Measurements from ENCODE around the gene HAX1. TPM values are rescaled to one million over a fixed set of nuclear protein-coding genes. Genes with fewer than 3 reads are reported as not detected.

HAX1 gene
- polyA plus RNA-seq (126 and 155 TPM in 2 replicates), polyA minus RNA-seq (67.2 and 71.2 TPM in 2 replicates)

DNA sequence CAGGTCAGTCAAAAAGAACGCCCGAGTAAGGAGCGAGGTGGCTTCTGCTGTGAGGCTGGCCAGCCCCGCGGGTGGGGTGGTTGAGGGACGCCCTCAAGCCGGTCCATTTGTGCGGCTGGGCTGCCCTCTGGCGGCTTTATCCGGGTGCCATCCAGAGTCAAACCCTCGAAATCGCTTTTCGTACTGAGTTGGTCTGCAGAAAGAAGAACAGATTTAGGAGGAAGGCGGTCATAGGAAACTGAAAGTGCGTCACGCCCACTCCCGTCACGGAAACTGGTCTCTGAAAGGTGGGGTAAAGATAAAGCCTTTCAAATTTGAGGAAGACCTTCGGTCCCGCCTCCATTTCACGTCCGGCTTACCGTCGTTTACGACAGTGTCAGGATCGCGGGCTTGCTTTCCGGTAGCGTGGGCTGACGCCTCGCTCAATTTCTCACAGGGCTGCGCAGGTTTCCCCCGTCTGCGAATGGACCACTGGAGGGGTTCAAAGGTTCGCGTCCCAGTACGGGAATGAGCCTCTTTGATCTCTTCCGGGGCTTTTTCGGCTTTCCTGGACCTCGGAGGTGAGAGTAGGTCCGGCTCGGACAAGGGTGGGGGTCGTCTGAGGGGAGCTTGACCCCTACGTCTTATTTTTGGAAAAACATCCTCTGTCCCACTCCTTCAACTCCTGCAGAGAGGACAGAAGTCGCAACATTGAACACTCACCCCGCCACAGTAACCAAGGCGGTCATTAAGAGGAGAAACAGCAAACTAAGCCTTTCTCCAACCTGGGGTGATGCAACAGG lies at the start of gene HAX1:
Gene HAX1 (plus strand): TSS at position 413 of the 782 bp plus-strand sequence. CDS start 95 bp downstream, at position 508.
- TF ChIP-seq CTCF (IDR thresholded peaks at IDR 0.05; ENCODE audit: poor library complexity, severe bottlenecking) (peak; percentile 98), MXI1 (conservative IDR thresholded peaks at IDR 0.05; ENCODE audit: poor library complexity, severe bottlenecking) (peak; percentile 84), EP300 (conservative IDR thresholded peaks at IDR 0.05; ENCODE audit: poor library complexity, severe bottlenecking) (peak; percentile 49), POLR2AphosphoS5 (IDR thresholded peaks at IDR 0.05) (peak; percentile 60), SMC3 (conservative IDR thresholded peaks at IDR 0.05; ENCODE audit: poor library complexity) (peak; percentile 79), EZH2 (IDR thresholded peaks at IDR 0.05; ENCODE audit: borderline replicate concordance, insufficient read depth, low read length, poor library complexity, severe bottlenecking) (no peak), RAD21 (conservative IDR thresholded peaks at IDR 0.05) (peak; percentile 85), TAF1 (IDR thresholded peaks at IDR 0.05; ENCODE audit: low read depth) (peak; percentile 58)
- TF ChIP-seq, protein P1, sequence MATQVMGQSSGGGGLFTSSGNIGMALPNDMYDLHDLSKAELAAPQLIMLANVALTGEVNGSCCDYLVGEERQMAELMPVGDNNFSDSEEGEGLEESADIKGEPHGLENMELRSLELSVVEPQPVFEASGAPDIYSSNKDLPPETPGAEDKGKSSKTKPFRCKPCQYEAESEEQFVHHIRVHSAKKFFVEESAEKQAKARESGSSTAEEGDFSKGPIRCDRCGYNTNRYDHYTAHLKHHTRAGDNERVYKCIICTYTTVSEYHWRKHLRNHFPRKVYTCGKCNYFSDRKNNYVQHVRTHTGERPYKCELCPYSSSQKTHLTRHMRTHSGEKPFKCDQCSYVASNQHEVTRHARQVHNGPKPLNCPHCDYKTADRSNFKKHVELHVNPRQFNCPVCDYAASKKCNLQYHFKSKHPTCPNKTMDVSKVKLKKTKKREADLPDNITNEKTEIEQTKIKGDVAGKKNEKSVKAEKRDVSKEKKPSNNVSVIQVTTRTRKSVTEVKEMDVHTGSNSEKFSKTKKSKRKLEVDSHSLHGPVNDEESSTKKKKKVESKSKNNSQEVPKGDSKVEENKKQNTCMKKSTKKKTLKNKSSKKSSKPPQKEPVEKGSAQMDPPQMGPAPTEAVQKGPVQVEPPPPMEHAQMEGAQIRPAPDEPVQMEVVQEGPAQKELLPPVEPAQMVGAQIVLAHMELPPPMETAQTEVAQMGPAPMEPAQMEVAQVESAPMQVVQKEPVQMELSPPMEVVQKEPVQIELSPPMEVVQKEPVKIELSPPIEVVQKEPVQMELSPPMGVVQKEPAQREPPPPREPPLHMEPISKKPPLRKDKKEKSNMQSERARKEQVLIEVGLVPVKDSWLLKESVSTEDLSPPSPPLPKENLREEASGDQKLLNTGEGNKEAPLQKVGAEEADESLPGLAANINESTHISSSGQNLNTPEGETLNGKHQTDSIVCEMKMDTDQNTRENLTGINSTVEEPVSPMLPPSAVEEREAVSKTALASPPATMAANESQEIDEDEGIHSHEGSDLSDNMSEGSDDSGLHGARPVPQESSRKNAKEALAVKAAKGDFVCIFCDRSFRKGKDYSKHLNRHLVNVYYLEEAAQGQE (IDR thresholded peaks at IDR 0.05; ENCODE audit: borderline replicate concordance) = peak; percentile 77
- H3K9ac ChIP-seq (ENCODE audit: low read length) = peak within 1 kb of the TSS; percentile 75
- H3K9me3 ChIP-seq (ENCODE audit: low read length) = no peaks in the 10 kb centered on the region
- H3K27ac ChIP-seq (ENCODE audit: low read length) = peak within 1 kb of the TSS; percentile 68
- no peaks in the 10 kb centered on the region for H3K9me2 ChIP-seq (ENCODE audit: insufficient read depth, low read length)
- peak within 1 kb of the TSS; percentile 93 for H3K4me2 ChIP-seq (ENCODE audit: low read length)
- H3F3A ChIP-seq (ENCODE audit: insufficient read depth, low read length, poor library complexity, severe bottlenecking) = no peaks in the 10 kb centered on the region
- H3K36me3 ChIP-seq (ENCODE audit: insufficient read depth, low read length) = no peaks in the 10 kb centered on the region
- no peaks in the 10 kb centered on the region for H4K20me1 ChIP-seq (ENCODE audit: insufficient read depth)
- H3K79me2 ChIP-seq (replicated peaks; ENCODE audit: insufficient read depth, low read length) = peaks cover 7% of the 10 kb centered on the region
- H3K27me3 ChIP-seq (ENCODE audit: insufficient read depth, low read depth, low read length) = no peaks in the 10 kb centered on the region
- H2AFZ ChIP-seq (ENCODE audit: low read depth, low read length) = peak within 1 kb of the TSS; percentile 81
- H3K4me3 ChIP-seq (ENCODE audit: low read length) = peak within 1 kb of the TSS; percentile 76

- Histone ChIP-seq H4K20me1 (ENCODE audit: insufficient read depth) (no peaks in the 10 kb centered on the region), H3K9me3 (ENCODE audit: low read length) (no peaks in the 10 kb centered on the region), H3K27ac (ENCODE audit: low read length) (peak overlapping the region; percentile 97), H3K27me3 (ENCODE audit: insufficient read depth, low read depth, low read length) (no peaks in the 10 kb centered on the region), H3F3A (ENCODE audit: insufficient read depth, low read length, poor library complexity, severe bottlenecking) (peaks cover 8% of the 10 kb centered on the region), H3K79me2 (replicated peaks; ENCODE audit: insufficient read depth, low read length) (peaks cover 79% of the 10 kb centered on the region), H3K36me3 (ENCODE audit: insufficient read depth, low read length) (no peaks in the 10 kb centered on the region), H3K9me2 (ENCODE audit: insufficient read depth, low read length) (no peaks in the 10 kb centered on the region), H3K4me2 (ENCODE audit: low read length) (peak overlapping the region; percentile 78), H3K4me3 (ENCODE audit: low read length) (peak overlapping the region; percentile 76), H3K9ac (ENCODE audit: low read length) (no peak overlapping the region), H2AFZ (ENCODE audit: low read depth, low read length) (no peak overlapping the region)
- TF ChIP-seq EP300 (conservative IDR thresholded peaks at IDR 0.05; ENCODE audit: poor library complexity, severe bottlenecking) = no peak
- TF ChIP-seq CTCF (IDR thresholded peaks at IDR 0.05; ENCODE audit: poor library complexity, severe bottlenecking) = no peak
- TF ChIP-seq EZH2 (IDR thresholded peaks at IDR 0.05; ENCODE audit: borderline replicate concordance, insufficient read depth, low read length, poor library complexity, severe bottlenecking) = no peak
- TF ChIP-seq, protein P1 (IDR thresholded peaks at IDR 0.05; ENCODE audit: borderline replicate concordance) = no peak
These were observed 49.5 kb upstream of the HAX1 start for GRCh38 chr1:154222918-154223317.
